PC-3 (cell line): Measurements from ENCODE around the gene FBXO15.

ENCODE experiments used
- EZH2phosphoT487 ChIP-seq: fragments of 300-600 bp; sonication (generic); IDR thresholded peaks from 2 replicates; pipeline ENCODE4 v1.6.1; 2018; ENCODE audit warnings: mild to moderate bottlenecking, antibody characterized with exemption, low read length, borderline replicate concordance
- TF ChIP-seq, protein P1 (sequence below): fragments of 300-600 bp; sonication (generic); conservative IDR thresholded peaks from 2 replicates; pipeline ENCODE4 v1.5.1; 2017; ENCODE audit warnings: antibody characterized with exemption, low read depth, mild to moderate bottlenecking, low read length

DNA sequence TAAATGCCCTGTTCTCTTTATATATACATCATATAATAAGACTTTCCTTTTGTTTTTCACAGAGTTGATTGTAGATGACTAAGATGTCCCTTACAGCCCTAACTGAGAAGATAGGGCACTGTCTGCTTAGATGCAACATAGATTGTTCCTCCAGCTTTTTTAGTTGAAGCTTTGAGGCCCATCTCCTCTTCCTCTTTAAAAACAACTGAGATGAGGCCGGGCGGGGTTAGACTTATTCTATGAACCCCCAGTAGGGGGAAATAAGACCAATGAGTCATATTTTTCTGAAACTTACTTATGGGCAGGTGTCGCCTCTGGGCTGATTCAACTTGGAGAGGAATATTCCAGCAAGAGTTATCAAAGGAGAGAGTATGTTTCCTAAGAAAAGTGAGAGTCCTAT lies 84.6 kb downstream of the FBXO15 start:
- TF ChIP-seq, protein P1, sequence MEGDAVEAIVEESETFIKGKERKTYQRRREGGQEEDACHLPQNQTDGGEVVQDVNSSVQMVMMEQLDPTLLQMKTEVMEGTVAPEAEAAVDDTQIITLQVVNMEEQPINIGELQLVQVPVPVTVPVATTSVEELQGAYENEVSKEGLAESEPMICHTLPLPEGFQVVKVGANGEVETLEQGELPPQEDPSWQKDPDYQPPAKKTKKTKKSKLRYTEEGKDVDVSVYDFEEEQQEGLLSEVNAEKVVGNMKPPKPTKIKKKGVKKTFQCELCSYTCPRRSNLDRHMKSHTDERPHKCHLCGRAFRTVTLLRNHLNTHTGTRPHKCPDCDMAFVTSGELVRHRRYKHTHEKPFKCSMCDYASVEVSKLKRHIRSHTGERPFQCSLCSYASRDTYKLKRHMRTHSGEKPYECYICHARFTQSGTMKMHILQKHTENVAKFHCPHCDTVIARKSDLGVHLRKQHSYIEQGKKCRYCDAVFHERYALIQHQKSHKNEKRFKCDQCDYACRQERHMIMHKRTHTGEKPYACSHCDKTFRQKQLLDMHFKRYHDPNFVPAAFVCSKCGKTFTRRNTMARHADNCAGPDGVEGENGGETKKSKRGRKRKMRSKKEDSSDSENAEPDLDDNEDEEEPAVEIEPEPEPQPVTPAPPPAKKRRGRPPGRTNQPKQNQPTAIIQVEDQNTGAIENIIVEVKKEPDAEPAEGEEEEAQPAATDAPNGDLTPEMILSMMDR, result no peak
- no peak for TF ChIP-seq EZH2phosphoT487
